Measurements from ENCODE around the gene KCNE1. TPM values are rescaled to one million over a fixed set of nuclear protein-coding genes. Genes with fewer than 3 reads are reported as not detected.

The KCNE1 gene
- total RNA-seq, 1 donor from 2014 or later: 0.53 TPM

GRCh38 chr21:34544032-34544496, 32.1 kb upstream of the KCNE1 start:
- TF ChIP-seq, protein P1, sequence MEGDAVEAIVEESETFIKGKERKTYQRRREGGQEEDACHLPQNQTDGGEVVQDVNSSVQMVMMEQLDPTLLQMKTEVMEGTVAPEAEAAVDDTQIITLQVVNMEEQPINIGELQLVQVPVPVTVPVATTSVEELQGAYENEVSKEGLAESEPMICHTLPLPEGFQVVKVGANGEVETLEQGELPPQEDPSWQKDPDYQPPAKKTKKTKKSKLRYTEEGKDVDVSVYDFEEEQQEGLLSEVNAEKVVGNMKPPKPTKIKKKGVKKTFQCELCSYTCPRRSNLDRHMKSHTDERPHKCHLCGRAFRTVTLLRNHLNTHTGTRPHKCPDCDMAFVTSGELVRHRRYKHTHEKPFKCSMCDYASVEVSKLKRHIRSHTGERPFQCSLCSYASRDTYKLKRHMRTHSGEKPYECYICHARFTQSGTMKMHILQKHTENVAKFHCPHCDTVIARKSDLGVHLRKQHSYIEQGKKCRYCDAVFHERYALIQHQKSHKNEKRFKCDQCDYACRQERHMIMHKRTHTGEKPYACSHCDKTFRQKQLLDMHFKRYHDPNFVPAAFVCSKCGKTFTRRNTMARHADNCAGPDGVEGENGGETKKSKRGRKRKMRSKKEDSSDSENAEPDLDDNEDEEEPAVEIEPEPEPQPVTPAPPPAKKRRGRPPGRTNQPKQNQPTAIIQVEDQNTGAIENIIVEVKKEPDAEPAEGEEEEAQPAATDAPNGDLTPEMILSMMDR (IDR thresholded peaks at IDR 0.05; ENCODE audit: unreplicated experiment): peak; percentile 69
- Mint-ChIP-seq H3K4me1 (ENCODE audit: low read depth) (peaks cover 10% of the 10 kb centered on the region), H3K27ac (no peak overlapping the region), H3K27me3 (no peaks in the 10 kb centered on the region), H3K9me3 (ENCODE audit: low read depth) (peaks cover 4% of the 10 kb centered on the region), H3K36me3 (ENCODE audit: insufficient read depth) (peaks cover 2% of the 10 kb centered on the region), H3K4me3 (ENCODE audit: low read depth) (no peak overlapping the region)
- DNase-seq (ENCODE audit: low spot score, unreplicated experiment): peak; percentile 47

GRCh38 chr21:34543017-34543416, 31.0 kb upstream of the KCNE1 start:
- H3K4me1 Mint-ChIP-seq (ENCODE audit: low read depth): peaks cover 10% of the 10 kb centered on the region

GRCh38 chr21:34540206-34540605, 28.2 kb upstream of the KCNE1 start:
- Mint-ChIP-seq H3K4me1 (ENCODE audit: low read depth) (peaks cover 8% of the 10 kb centered on the region), H3K36me3 (ENCODE audit: insufficient read depth) (peaks cover 2% of the 10 kb centered on the region), H3K4me3 (ENCODE audit: low read depth) (no peak overlapping the region), H3K27ac (no peak overlapping the region), H3K27me3 (no peaks in the 10 kb centered on the region), H3K9me3 (ENCODE audit: low read depth) (peaks cover 4% of the 10 kb centered on the region)
- TF ChIP-seq, protein P1 (IDR thresholded peaks at IDR 0.05; ENCODE audit: unreplicated experiment): no peak
- no peak for DNase-seq (ENCODE audit: low spot score, unreplicated experiment)

More at GRCh38 chr21:34543017-34543416, 31.0 kb upstream of the KCNE1 start:
- no peak for DNase-seq (ENCODE audit: low spot score, unreplicated experiment)
- TF ChIP-seq, protein P1 (IDR thresholded peaks at IDR 0.05; ENCODE audit: unreplicated experiment): no peak
- Mint-ChIP-seq H3K4me3 (ENCODE audit: low read depth) (no peak overlapping the region), H3K36me3 (ENCODE audit: insufficient read depth) (peaks cover 2% of the 10 kb centered on the region), H3K27ac (no peak overlapping the region), H3K9me3 (ENCODE audit: low read depth) (peaks cover 4% of the 10 kb centered on the region), H3K27me3 (no peaks in the 10 kb centered on the region)

DNA sequence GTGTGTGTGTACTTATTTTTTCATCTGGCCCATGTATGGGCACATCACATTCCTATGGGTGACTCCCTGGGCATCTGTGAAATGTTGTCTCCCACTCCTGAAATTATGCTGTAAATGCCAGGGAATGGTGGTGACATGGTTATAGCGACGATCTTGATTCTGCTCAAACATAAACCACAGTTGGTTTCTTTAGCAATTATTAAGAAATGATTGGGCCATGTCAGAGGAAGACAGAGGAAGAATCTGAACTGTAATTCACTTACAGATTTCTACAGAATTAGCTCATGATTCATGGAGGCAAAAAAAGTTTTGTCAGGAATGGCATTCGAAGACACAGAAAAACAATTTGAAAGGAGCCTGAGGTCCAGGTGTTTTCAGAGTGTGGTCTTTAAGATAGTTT, 25.8 kb upstream of the KCNE1 start:
- H3K36me3 Mint-ChIP-seq (ENCODE audit: insufficient read depth): no peaks in the 10 kb centered on the region
- H3K4me3 Mint-ChIP-seq (ENCODE audit: low read depth): no peak overlapping the region
- no peak for DNase-seq (ENCODE audit: low spot score, unreplicated experiment)
- no peaks in the 10 kb centered on the region for H3K9me3 Mint-ChIP-seq (ENCODE audit: low read depth)
- H3K27ac Mint-ChIP-seq: no peak overlapping the region
- peaks cover 5% of the 10 kb centered on the region for H3K4me1 Mint-ChIP-seq (ENCODE audit: low read depth)
- H3K27me3 Mint-ChIP-seq: no peaks in the 10 kb centered on the region
- TF ChIP-seq, protein P1 (IDR thresholded peaks at IDR 0.05; ENCODE audit: unreplicated experiment): no peak

DNA sequence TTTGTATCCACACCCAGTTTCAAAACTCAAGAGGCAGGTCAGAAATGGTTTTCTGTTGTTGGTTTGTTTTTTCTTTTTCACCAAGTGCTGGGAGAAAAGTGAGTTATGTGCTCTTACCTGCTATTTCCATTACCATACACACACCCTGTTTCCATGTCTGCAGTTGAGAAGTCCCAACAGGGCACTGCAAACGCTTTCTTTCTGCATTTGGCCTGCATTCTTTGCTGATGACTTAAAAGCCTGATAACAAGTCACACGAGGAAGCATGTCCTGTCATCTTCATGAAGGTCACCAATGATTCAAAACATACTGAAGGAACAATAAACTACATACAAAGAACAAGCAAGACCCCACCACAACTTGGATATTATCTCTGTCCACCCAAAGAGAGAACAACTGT, 24.8 kb upstream of the KCNE1 start:
- Mint-ChIP-seq H3K27ac (peak overlapping the region; percentile 77), H3K4me3 (ENCODE audit: low read depth) (no peak overlapping the region), H3K9me3 (ENCODE audit: low read depth) (no peaks in the 10 kb centered on the region), H3K36me3 (ENCODE audit: insufficient read depth) (no peaks in the 10 kb centered on the region), H3K4me1 (ENCODE audit: low read depth) (peaks cover 5% of the 10 kb centered on the region), H3K27me3 (no peaks in the 10 kb centered on the region)
- no peak for DNase-seq (ENCODE audit: low spot score, unreplicated experiment)
- TF ChIP-seq, protein P1 (IDR thresholded peaks at IDR 0.05; ENCODE audit: unreplicated experiment): no peak
